K562 (cell line): ENCODE results near the gene MYEF2.

Source experiments
- DPF2 ChIP-seq: fragments of 450-650 bp; IDR thresholded peaks from 2 replicates; pipeline ENCODE4 v1.6.1; 2016
- RFX5 ChIP-seq: IDR thresholded peaks from 2 replicates; pipeline ENCODE4 v1.6.1; 2011; ENCODE audit warnings: low read depth, mild to moderate bottlenecking, improper control_type of control experiment, low read length
- TF ChIP-seq, protein P1 (sequence below): sonication (generic); formaldehyde crosslinking; IDR thresholded peaks from 2 replicates; pipeline ENCODE4 v1.8.0; 2023; ENCODE audit warnings: missing genetic modification reagents, mild to moderate bottlenecking, borderline replicate concordance

DNA sequence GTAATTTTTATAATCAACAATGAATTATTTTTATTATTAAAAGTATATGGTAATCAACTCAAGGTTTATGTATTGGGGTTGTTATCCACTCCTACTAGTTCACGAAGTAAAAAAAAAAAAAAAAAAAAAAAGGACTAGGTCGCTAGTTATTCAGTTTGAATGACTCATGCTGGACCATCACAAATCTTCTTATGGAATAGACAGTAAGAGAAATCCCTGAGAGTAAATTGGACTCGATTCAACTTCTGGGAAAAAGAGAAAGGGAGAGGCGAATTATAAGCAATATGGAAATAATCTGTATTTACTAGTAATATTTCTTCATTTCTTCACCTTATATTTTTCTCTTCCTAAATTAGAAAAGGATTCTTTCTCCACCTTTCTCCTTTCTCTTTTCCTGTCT is 2.0 kb downstream of the MYEF2 start:
- TF ChIP-seq, protein P1, sequence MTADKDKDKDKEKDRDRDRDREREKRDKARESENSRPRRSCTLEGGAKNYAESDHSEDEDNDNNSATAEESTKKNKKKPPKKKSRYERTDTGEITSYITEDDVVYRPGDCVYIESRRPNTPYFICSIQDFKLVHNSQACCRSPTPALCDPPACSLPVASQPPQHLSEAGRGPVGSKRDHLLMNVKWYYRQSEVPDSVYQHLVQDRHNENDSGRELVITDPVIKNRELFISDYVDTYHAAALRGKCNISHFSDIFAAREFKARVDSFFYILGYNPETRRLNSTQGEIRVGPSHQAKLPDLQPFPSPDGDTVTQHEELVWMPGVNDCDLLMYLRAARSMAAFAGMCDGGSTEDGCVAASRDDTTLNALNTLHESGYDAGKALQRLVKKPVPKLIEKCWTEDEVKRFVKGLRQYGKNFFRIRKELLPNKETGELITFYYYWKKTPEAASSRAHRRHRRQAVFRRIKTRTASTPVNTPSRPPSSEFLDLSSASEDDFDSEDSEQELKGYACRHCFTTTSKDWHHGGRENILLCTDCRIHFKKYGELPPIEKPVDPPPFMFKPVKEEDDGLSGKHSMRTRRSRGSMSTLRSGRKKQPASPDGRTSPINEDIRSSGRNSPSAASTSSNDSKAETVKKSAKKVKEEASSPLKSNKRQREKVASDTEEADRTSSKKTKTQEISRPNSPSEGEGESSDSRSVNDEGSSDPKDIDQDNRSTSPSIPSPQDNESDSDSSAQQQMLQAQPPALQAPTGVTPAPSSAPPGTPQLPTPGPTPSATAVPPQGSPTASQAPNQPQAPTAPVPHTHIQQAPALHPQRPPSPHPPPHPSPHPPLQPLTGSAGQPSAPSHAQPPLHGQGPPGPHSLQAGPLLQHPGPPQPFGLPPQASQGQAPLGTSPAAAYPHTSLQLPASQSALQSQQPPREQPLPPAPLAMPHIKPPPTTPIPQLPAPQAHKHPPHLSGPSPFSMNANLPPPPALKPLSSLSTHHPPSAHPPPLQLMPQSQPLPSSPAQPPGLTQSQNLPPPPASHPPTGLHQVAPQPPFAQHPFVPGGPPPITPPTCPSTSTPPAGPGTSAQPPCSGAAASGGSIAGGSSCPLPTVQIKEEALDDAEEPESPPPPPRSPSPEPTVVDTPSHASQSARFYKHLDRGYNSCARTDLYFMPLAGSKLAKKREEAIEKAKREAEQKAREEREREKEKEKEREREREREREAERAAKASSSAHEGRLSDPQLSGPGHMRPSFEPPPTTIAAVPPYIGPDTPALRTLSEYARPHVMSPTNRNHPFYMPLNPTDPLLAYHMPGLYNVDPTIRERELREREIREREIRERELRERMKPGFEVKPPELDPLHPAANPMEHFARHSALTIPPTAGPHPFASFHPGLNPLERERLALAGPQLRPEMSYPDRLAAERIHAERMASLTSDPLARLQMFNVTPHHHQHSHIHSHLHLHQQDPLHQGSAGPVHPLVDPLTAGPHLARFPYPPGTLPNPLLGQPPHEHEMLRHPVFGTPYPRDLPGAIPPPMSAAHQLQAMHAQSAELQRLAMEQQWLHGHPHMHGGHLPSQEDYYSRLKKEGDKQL (CRISPR knock-in tag), result no peak
- TF ChIP-seq RFX5 (no peak), DPF2 (no peak)
